NCI-H446 (cell line): Measurements from ENCODE around the gene SLC22A1.

Source experiments
- DNase-seq, 2 experiments: peaks; one replicate each; lab custom pipeline; 2025; lab: John Stamatoyannopoulos, UW

Gene SLC22A1

DNA sequence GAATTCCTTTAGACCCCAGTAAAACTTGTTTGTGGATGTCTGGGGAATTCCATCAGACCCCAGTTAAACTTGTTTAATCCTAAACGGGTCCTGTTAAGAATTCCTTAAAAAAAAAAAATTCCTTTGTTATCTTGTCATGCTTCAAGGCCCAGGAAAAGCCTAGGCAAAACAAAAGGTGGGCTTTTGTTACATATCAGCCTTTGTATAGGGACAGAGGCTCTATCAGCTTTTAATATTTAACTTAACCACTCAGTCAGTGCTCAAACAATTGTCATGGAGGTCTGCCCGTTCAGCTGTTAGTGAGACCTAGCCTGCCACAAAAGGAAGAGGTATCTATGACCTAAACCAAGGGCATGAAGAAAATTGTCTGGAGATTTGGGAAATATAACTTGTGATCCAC lies 53.1 kb downstream of the SLC22A1 start:
- no peak for DNase-seq

DNA sequence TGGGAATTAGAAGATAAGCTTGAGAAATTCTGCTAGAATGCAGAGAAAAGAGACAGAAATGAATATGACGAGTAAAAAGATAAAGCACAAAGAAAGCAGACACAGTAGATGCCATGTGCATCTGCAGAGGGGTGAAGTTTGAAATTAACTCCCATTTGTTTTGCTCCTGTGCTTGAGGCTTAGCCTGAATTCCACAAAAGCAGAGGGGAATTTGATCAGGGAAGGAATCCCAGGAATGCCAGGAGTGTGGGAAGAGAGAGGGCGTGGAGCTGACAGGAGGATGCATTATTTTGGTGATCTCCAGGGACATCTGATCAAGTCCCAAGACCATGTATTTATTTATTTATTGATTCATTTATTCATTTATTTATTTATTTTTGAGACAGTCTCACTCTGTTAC lies 55.6 kb downstream of the SLC22A1 start:
- no peak for DNase-seq

DNA sequence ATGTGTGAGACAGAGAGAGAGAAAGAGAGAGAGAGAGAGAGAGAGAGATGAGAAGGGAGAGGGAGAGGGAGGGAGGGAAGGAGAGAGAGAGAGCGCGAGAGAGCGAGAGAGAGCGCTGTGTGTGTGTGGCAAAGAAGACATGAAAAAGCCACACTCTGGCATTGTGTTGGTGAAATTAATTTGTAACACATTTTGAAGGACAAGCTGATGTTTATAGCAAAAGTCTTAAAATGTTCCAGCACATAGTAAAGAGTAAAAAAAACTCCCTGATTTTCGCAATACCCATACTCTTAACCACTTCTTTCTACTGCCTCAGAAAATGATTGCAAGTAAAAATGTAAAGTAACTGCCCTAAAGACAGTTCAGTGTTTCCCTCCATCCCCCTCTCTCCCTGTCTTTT lies 56.7 kb downstream of the SLC22A1 start:
- DNase-seq: no peak

DNA sequence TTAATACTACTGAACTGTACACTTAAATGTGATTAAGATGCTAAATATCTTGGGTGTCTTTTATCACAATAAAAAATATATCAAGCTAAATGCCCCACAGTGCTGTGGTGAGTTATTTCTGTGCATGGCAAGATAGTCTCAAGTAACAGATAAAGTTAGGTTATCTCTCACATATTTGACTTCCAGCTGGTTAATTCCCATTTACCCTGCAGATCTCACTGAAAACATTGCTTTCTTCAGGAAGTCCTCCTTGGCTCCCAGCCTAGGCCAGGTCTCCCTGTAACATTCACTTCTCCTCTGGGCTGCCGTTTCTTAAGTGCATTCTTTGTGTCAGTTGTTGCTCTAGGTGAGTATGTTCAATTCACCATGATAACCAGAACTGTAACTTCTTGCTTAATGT lies 59.1 kb downstream of the SLC22A1 start:
- no peak for DNase-seq

DNA sequence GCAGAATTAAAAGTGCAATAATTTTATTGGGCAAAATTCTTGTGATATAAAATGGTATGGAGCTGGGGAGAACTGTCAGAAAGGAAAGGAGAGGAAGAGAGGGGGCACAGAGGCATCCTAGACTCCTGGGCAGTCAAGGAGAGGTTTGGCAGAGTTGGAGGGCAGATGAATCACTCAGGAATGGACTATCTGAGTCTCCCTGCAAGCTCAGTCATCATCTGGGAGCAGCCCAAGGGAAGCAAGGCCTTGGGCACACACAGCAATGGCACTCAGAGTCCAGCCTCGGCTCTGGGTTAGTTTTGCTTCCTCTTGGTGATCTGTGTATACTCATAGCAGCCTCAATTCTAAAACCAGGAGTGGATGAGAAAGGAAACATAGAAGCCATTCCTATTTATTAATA lies 67.2 kb downstream of the SLC22A1 start:
- no peak for DNase-seq

DNA sequence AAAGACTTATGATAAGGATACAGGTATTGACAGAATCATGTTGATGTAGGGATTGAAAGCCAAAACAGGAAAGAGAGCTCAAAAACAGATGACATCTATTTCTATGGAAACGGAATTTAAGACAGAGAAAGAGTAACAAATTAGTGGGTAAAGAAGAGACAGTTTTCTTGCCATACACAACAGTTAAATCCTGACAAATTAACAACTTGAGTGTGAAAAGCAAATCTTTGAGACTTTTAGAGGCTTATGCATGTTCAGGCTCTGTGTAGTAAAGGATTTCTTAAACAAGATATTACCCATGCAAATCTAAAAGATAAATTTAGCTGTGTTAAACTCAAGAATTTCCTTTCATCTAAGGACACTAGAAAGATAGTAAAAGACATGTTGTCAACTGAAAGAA lies 68.5 kb downstream of the SLC22A1 start:
- no peak for DNase-seq

DNA sequence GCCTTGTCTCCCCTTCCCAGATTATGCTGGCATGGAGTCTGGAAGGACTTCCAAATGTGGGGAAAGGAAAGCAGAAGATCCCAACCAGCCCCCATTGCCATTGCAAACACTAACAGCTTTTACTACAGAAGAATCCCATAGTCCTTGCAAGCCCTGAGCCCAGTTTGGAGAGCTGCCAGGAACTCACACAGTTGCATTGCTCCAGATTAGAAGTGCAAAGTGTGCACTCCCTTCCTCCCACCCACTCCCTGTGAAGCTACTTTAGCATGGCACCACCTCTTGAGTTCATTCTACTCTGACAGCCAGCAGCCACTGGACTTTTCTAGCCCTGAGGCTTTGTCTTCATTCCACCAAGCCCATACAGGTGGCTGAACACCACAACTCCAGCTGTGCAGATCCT lies 69.4 kb downstream of the SLC22A1 start:
- no peak for DNase-seq

DNA sequence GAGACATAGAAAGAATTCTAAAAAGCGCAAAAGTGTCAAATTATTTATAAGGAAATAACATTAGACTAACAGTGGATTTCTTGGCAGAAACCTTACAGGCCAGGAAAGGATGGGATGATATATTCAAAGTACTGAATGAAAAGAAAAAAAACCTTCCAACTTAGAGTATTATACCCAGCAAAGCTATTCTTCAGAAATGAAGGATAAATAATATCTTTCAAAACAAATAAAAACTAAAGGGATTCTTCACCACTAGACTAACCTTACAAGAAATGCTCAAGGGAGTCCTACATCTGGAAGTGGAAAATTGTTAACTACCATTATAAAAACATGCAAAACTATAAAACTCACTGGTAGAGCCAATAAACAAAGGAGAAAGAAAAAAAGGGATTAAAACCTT lies 71.2 kb downstream of the SLC22A1 start:
- DNase-seq: no peak

DNA sequence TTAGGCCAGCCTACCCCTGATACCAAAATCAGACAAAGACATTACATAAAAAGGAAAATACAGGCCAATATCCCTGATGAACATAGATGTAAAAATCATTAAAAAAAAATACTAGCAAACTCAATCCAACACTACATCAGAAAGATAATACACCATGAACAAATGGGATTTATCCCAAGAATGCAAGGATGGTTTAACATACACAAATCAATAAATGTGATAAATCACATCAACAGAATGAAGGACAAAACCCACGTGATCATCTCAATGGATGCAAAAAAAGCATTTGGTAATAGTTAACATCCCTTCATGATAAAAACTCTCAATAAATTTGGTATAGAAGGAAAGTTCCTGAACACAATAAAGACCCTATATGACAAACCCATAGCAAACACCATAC lies 73.2 kb downstream of the SLC22A1 start:
- no peak for DNase-seq

DNA sequence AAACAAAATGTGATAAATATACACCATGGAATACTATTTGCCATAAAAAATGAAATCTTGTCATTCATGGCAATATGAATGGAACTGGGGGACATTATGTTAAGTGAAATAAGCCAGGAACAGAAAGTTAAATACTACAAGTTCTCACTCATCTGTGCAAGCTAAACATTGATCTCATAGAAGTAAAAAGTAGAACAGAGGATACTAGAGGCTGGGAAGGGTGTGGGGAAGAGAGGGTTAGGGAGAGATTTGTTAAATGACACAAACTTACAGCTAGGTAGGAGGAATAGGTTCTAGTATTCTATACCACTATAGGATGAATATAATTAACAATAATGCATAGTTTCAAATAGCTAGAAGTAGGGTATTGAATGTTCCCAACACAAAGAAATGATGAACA lies 76.0 kb downstream of the SLC22A1 start:
- no peak for DNase-seq

DNA sequence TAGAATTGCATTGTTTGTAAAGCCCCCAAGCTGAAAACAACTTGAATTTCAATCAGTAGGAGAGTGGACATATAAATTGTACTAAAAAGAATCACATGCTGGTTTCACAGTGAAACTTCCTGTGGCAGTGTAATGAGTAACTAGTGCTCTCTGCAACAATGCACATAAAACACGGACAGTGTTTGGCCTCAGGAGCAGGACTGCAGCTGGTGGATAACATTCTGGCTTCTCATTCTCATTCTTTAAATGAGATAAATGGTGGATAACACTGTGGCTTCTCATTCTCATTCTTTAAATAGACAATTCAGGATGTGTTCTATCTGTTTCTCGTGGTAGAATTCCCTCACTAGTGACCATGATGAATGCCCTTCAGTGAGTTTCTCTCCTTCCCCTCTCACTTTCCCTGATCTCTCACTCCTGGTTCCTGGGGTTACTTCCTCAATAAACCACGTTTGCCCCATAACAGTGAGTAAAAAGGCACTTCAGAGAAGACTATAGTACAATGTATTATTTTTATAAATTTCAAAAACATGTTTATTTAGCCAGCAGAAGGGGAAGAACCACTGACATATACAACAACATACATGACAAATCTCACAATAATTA lies 77.1 kb downstream of the SLC22A1 start:
- no peak for DNase-seq

DNA sequence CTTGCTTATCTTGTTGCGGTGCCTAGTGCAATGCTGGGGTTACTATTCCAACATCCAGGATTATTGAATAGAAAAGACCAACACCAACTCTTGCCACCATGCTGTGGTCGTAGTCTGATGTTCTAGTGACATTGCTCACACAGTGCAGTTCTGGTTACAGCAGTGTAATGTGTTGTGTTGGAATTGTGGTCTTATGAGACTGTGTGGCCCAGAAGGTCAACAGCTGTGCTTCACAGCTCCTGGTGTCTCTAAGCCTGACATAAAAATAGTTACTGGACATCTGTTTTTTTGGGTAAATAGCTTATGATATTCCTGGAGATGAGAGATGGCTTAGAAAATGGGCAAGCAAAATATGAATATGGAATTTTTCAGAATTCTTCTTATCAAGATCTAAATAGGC lies 79.4 kb downstream of the SLC22A1 start:
- no peak for DNase-seq

DNA sequence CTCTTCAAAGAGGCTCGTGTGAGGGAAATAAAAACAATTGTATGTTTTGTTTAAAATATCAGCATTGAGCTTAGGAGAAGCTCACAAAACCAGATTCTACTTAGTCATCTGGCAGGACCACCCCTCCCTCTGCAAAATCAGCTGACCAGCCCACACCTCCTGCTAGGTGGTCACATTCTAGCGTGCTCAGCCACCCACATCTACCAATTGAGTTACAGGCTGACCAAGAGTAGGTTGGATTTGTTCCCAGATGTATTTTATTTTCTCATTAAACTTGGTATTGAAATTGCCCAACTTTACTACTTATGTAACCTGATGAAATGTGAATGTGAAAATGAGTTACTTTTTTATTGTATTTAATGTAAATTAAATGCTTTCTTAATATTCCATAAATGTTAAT lies 80.8 kb downstream of the SLC22A1 start:
- no peak for DNase-seq

DNA sequence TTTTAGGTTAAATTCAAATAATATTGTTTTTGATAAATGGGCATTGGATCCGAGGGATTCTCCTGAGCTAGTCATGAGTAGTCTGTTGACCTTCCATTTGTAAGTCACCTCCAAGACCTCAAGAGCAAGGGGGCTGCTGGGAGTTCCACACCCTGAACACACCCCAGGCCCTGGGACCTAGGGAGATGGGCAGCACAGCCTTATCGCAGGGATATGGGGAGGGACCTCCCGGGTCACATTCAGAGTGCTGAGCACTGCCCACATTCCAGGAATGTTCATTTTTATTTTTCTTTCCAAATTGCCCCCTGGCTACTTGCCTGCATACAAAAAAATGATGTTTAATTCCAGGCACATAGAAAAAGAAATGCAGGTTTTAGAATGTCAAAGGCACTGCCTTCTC lies 81.5 kb downstream of the SLC22A1 start:
- DNase-seq: no peak

DNA sequence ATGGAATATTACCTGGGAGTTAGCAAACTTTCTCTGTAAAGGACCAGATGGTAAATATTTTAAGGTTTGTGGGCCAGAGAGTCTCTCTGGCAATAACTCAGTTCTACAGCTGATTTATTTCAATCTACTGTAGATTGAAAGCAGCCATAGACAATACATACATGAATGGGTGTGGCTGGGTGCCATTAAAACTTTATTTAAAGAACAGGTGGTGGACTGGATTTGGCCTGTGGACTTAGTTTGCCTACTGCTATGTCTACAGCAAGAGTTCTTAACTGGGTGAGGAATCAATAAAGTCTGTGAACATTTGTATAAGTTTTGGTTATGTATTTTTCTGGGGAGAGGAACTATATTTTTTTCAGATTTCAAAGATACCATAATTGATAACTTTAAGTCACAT lies 81.9 kb downstream of the SLC22A1 start:
- no peak for DNase-seq

DNA sequence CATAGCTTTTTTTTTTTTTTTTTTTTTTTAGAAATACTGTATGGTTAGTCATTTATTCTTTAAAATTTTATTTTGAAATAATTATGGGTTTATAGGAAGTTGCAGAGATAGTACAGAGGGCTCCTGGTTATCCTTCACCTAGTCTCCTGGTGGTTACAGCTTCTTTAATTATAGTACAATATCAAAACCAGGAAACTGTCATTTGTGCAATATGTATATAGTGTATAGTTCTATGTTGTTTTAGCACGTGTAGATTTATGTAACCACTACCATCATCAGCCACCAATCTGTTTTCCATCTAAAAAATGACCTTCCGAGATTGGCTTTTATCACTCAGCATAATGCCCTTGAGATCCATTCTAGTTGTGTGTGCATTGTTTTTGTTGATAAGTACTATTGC lies 82.3 kb downstream of the SLC22A1 start:
- DNase-seq: no peak

DNA sequence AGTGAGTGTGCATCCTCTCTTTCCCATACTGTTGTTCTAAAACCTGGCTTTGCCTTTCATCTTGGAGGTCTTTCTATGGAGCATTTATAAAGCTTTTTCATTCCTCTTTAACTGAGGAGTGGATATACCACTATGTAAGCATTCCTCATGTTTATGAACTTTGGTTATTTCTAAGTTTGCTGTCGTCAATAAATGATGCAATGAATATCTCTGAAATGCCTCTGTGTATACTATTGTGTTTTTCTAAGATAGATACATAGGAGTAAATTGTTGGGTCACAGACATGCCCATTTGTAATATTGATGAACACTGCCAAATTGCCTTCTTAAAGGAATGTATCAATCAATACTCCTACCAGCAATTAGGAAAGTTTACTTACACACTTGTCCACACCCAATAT lies 83.1 kb downstream of the SLC22A1 start:
- no peak for DNase-seq

DNA sequence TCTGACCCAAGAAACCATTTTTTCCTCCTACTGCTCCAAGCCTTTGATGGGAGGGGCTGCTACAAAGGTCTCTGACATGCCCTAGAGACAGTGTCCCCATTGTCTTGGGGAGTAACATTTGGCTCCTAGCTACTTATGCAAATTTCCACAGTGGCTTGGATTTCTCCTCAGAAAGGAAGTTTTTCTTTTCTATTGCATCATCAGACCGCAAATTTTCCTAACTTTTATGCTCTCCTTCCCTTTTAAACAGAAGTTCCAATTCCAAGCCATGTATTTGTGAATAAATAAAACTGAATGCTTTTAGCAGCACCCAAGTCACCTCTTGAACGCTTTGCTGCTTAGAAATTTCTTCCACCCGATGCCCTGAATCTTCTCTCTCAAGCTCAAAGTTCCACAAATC lies 86.0 kb downstream of the SLC22A1 start:
- DNase-seq: no peak
